ENCODE data around the gene FAM78B. TPM values are rescaled to one million over a fixed set of nuclear protein-coding genes. Genes with fewer than 3 reads are reported as not detected.

Gene FAM78B
- total RNA-seq, 1 donor from 2014 or later: 66.0 TPM

DNA sequence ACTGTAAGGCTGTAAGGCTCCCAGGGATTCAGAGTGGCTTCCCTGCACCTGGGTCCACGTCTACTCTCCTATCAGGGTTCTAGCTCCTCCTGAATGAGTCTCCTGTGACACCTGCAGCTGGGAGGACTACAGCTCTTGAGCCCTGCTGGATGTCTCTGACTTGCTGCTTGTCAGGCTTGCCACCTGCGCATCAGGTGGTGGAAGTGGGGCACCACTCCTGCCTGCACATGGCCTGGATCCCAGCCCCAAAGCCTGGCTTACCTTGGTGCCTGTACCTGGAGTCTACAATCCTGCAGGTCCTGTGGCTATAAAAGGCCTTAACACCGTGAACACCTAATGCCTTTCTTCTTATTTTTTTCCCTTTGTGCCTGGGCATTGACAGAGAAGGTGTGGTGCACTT is 82.2 kb downstream of the FAM78B start:
- no peak for DNase-seq
- Mint-ChIP-seq H3K27ac (ENCODE audit: unreplicated experiment) (no peak overlapping the region), H3K4me3 (ENCODE audit: unreplicated experiment) (no peak overlapping the region)

DNA sequence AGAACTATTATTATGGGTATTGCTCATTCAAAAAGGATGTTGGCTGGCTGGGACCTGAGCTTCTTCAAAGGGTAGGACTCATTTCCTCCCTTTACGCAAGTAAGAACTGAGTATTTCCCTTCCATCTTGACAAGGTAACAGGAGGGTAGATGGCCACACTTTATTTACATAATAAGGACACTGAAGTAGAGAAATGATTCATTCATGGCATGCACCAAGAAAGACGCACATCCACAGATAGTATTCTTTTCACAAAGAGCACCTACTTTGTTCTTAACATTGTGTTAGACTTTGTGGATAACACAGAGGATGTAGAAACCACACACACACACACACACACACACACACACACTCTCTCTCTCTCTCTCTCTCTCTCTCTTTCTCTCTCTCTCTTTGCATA is 82.9 kb downstream of the FAM78B start:
- TF ChIP-seq, protein P1, sequence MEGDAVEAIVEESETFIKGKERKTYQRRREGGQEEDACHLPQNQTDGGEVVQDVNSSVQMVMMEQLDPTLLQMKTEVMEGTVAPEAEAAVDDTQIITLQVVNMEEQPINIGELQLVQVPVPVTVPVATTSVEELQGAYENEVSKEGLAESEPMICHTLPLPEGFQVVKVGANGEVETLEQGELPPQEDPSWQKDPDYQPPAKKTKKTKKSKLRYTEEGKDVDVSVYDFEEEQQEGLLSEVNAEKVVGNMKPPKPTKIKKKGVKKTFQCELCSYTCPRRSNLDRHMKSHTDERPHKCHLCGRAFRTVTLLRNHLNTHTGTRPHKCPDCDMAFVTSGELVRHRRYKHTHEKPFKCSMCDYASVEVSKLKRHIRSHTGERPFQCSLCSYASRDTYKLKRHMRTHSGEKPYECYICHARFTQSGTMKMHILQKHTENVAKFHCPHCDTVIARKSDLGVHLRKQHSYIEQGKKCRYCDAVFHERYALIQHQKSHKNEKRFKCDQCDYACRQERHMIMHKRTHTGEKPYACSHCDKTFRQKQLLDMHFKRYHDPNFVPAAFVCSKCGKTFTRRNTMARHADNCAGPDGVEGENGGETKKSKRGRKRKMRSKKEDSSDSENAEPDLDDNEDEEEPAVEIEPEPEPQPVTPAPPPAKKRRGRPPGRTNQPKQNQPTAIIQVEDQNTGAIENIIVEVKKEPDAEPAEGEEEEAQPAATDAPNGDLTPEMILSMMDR (IDR thresholded peaks at IDR 0.05; ENCODE audit: partially characterized antibody, unreplicated experiment): no peak
- Mint-ChIP-seq H3K4me1 (ENCODE audit: low read depth, unreplicated experiment) (peaks cover 13% of the 10 kb centered on the region), H3K27me3 (ENCODE audit: unreplicated experiment) (peaks cover 13% of the 10 kb centered on the region), H3K9me3 (ENCODE audit: unreplicated experiment) (peaks cover 5% of the 10 kb centered on the region), H3K27ac (ENCODE audit: unreplicated experiment) (peak overlapping the region; percentile 5), H3K4me3 (ENCODE audit: unreplicated experiment) (no peak overlapping the region), H3K36me3 (ENCODE audit: unreplicated experiment) (peaks cover 4% of the 10 kb centered on the region)
- no peak for DNase-seq

More for the DNA sequence above, 82.2 kb downstream of the FAM78B start:
- Mint-ChIP-seq H3K36me3 (ENCODE audit: unreplicated experiment) (peaks cover 4% of the 10 kb centered on the region), H3K27me3 (ENCODE audit: unreplicated experiment) (peaks cover 11% of the 10 kb centered on the region), H3K4me1 (ENCODE audit: low read depth, unreplicated experiment) (peaks cover 19% of the 10 kb centered on the region), H3K9me3 (ENCODE audit: unreplicated experiment) (peaks cover 5% of the 10 kb centered on the region)
- TF ChIP-seq, protein P1 (IDR thresholded peaks at IDR 0.05; ENCODE audit: partially characterized antibody, unreplicated experiment): no peak

DNA sequence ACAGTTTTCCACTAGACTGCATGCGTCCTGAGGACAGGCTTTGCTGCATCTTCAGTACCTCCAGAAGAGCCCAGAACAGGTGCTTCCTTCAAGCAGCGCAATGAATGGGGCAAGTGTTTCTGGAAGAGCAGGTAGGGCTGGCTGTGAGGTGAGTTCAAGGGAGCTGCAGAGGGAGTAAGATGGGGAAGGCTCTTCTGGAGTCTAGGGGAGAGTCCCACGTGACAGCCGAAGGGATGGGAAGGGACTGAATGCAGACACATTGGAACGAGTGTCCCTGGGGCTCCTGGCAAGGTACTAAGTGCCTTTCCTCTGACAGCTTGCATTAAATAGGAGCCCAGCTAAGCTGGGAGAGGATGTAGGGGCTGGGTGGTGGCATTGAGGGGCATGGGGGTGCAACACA is 84.2 kb downstream of the FAM78B start:
- Mint-ChIP-seq H3K36me3 (ENCODE audit: unreplicated experiment) (peaks cover 4% of the 10 kb centered on the region), H3K4me3 (ENCODE audit: unreplicated experiment) (no peak overlapping the region), H3K27me3 (ENCODE audit: unreplicated experiment) (peaks cover 9% of the 10 kb centered on the region), H3K9me3 (ENCODE audit: unreplicated experiment) (peaks cover 5% of the 10 kb centered on the region), H3K27ac (ENCODE audit: unreplicated experiment) (no peak overlapping the region), H3K4me1 (ENCODE audit: low read depth, unreplicated experiment) (peaks cover 11% of the 10 kb centered on the region)
- TF ChIP-seq, protein P1 (IDR thresholded peaks at IDR 0.05; ENCODE audit: partially characterized antibody, unreplicated experiment): no peak
- no peak for DNase-seq

DNA sequence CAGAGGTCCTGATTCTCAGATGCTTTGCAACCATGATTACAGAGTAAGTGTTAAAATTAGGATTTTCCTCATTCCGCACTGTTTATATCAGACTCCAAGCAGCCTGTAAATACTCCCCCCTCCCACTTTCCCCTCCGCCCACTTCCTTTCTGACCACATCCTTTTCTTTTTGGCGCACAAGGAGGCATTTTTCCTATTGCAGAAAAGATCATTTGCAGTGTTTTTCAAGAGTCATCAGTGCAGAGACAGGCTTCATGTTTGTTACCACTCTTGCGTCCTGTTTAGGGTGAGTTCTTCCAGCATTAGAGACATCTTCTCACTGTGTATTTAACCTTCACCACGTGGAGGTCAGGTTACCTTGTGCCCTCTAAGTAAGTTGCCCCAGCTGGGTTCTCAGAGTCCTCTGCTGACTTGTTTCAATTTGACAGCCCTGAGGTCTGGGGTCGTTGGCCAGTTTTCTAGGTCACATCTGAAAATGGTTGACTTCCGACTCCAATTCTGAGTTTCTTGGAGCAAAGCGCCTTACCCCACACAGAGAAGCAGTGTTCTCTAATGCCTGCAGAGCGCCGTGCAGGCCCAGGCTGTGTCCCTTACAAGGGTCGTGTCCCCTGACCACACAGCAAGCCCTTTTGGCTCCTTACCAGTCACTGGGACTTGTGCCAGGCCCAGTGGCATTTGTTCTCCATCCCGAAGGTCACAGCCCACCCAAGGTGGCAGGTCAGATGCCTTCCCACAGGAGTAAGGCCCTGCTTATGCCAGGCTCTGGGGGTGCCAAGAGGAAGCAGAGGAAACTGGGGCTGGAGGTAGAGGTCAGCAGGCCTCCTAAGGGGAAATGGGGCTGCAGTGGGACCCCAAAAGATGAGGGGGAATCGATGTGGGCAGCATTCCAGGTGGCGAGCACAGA is 85.6 kb downstream of the FAM78B start:
- Mint-ChIP-seq H3K36me3 (ENCODE audit: unreplicated experiment) (peaks cover 4% of the 10 kb centered on the region), H3K4me3 (ENCODE audit: unreplicated experiment) (no peak overlapping the region), H3K27ac (ENCODE audit: unreplicated experiment) (no peak overlapping the region), H3K27me3 (ENCODE audit: unreplicated experiment) (peaks cover 8% of the 10 kb centered on the region), H3K9me3 (ENCODE audit: unreplicated experiment) (peaks cover 3% of the 10 kb centered on the region), H3K4me1 (ENCODE audit: low read depth, unreplicated experiment) (peaks cover 11% of the 10 kb centered on the region)
- DNase-seq: no peak
- TF ChIP-seq, protein P1 (IDR thresholded peaks at IDR 0.05; ENCODE audit: partially characterized antibody, unreplicated experiment): no peak
